H1 (cell line): ENCODE results near the gene UBXN1. TPM values are rescaled to one million over a fixed set of nuclear protein-coding genes. Genes with fewer than 3 reads are reported as not detected.

Experiments used
- CTCF ChIA-PET: fragments of 300-600 bp; sonication (Branson Sonifier 250); formaldehyde crosslinking; loops from one replicate; lab custom pipeline; 2021; ENCODE audit not compliant: partially characterized antibody; lab: Charles Lee
- POLR2A ChIA-PET: fragments of 300-600 bp; sonication (Branson Sonifier 250); formaldehyde crosslinking; loops from one replicate; lab custom pipeline; 2021; ENCODE audit warnings: inconsistent platforms; ENCODE audit not compliant: partially characterized antibody; lab: Charles Lee
- DNase-seq, 2 experiments: peaks; one replicate each; pipeline versions ENCODE4 v3.0.0 to v3.0.0-alpha.2; 2010 to 2022; ENCODE audit warnings: low spot score in 2 of 2, low read depth in 1 of 2, mixed read lengths in 1 of 2
- FAIRE-seq: peaks from 2 replicates; lab custom pipeline; 2011; peaks lifted over from hg19 to GRCh38; lab: Jason Lieb, UNC
- H2AFZ ChIP-seq: 2 replicates; pipeline ENCODE4 v1.8.1; 2012; ENCODE audit warnings: low read length, inconsistent platforms
- H2AK5ac ChIP-seq: 2 replicates; pipeline ENCODE4 v1.6.1; 2013; ENCODE audit warnings: low read depth, low read length
- H2BK120ac ChIP-seq: replicated peaks from 2 replicates; pipeline ENCODE3; 2013; ENCODE audit warnings: low read depth, low read length, inconsistent platforms
- H2BK12ac ChIP-seq: 2 replicates; pipeline ENCODE4 v1.6.1; 2013; ENCODE audit warnings: low read depth, low read length
- H2BK15ac ChIP-seq: 2 replicates; pipeline ENCODE4 v1.6.1; 2013; ENCODE audit warnings: low read length
- H2BK20ac ChIP-seq: 2 replicates; pipeline ENCODE4 v1.6.1; 2013; ENCODE audit warnings: low read length
- H2BK5ac ChIP-seq: 2 replicates; pipeline ENCODE4 v1.6.1; 2013; ENCODE audit warnings: low read depth, low read length
- H3K14ac ChIP-seq: 2 replicates; pipeline ENCODE4 v1.6.1; 2013; ENCODE audit warnings: inconsistent platforms; ENCODE audit not compliant: insufficient read length
- H3K18ac ChIP-seq: 2 replicates; pipeline ENCODE4 v1.6.1; 2013; ENCODE audit warnings: low read length; ENCODE audit errors: extremely low read depth
- H3K23ac ChIP-seq: 2 replicates; pipeline ENCODE4 v1.6.1; 2013; ENCODE audit warnings: inconsistent platforms; ENCODE audit not compliant: insufficient read length
- H3K23me2 ChIP-seq: 2 replicates; pipeline ENCODE4 v1.6.1; 2013; ENCODE audit warnings: low read depth, low read length
- H3K27ac ChIP-seq: 2 replicates; pipeline ENCODE4 v1.6.1; 2011; ENCODE audit warnings: low read depth, low read length, inconsistent platforms
- H3K27me3 ChIP-seq, 4 experiments: replicated peaks in 1 of 4; 1 replicate in 1 of 4; 2 replicates in 3 of 4; pipeline versions ENCODE4 v1.6.1 to v1.8.1; 2011 to 2013; ENCODE audit warnings: low read length in 3 of 4, mild to moderate bottlenecking in 3 of 4, inconsistent platforms in 2 of 4, mixed read lengths in 2 of 4, moderate library complexity in 1 of 4; ENCODE audit not compliant: control insufficient read depth in 3 of 4, insufficient read depth in 3 of 4; ENCODE audit errors: extremely low read depth in 1 of 4
- H3K36me3 ChIP-seq, 4 experiments: 2 replicates each; pipeline versions ENCODE4 v1.6.1 to v1.8.1; 2011 to 2013; ENCODE audit warnings: mild to moderate bottlenecking in 4 of 4, low read length in 3 of 4, moderate library complexity in 2 of 4, control low read depth in 1 of 4, inconsistent platforms in 1 of 4; ENCODE audit not compliant: insufficient read depth in 4 of 4, control insufficient read depth in 2 of 4
- H3K4ac ChIP-seq: replicated peaks from 2 replicates; pipeline ENCODE3; 2013; ENCODE audit warnings: low read length, low read depth, mixed read lengths, inconsistent platforms; ENCODE audit not compliant: insufficient read length
- H3K4me1 ChIP-seq, 4 experiments: replicated peaks in 1 of 4; 1 replicate in 1 of 4; 2 replicates in 3 of 4; pipeline versions ENCODE4 v1.6.1 to v1.8.1; 2011 to 2013; ENCODE audit warnings: low read length in 3 of 4, inconsistent platforms in 2 of 4, mixed read lengths in 1 of 4; ENCODE audit not compliant: insufficient read depth in 4 of 4, control insufficient read depth in 3 of 4
- H3K4me2 ChIP-seq, 2 experiments: 2 replicates each; pipeline versions ENCODE4 v1.6.1 to v1.8.1; 2011 to 2013; ENCODE audit warnings: low read depth in 2 of 2, low read length in 2 of 2, control low read depth in 1 of 2, inconsistent platforms in 1 of 2, mild to moderate bottlenecking in 1 of 2; ENCODE audit not compliant: insufficient read depth in 1 of 2
- H3K4me3 ChIP-seq, 4 experiments: fragments of 200-600, 300-600 bp in 1 of 4; sonication (generic), shearing (Covaris generic), sonication (Bioruptor Twin) in 1 of 4; 2 replicates each; pipeline versions ENCODE4 v1.5.1 to v1.8.1; 2011 to 2016; ENCODE audit warnings: low read length in 4 of 4, low read depth in 3 of 4, control low read depth in 2 of 4, inconsistent platforms in 2 of 4, mild to moderate bottlenecking in 2 of 4, mixed read lengths in 1 of 4, moderate library complexity in 1 of 4; ENCODE audit not compliant: insufficient read depth in 2 of 4; ENCODE audit errors: extremely low read depth in 1 of 4
- H3K56ac ChIP-seq: replicated peaks from 2 replicates; pipeline ENCODE3; 2013; ENCODE audit warnings: low read depth, mild to moderate bottlenecking, mixed read lengths, low read length, inconsistent platforms; ENCODE audit not compliant: insufficient read length
- H3K79me1 ChIP-seq: 2 replicates; pipeline ENCODE4 v1.6.1; 2013; ENCODE audit warnings: low read depth, low read length, control low read depth
- H3K79me2 ChIP-seq, 2 experiments: 2 replicates each; pipeline versions ENCODE4 v1.6.1 to v1.8.1; 2012 to 2013; ENCODE audit warnings: low read length in 2 of 2, mild to moderate bottlenecking in 2 of 2, inconsistent platforms in 1 of 2; ENCODE audit not compliant: insufficient read depth in 2 of 2, control insufficient read depth in 1 of 2
- H3K9ac ChIP-seq, 4 experiments: replicated peaks in 1 of 4; 1 replicate in 1 of 4; 2 replicates in 3 of 4; pipeline versions ENCODE4 v1.6.1 to v1.8.1; 2011 to 2013; ENCODE audit warnings: low read depth in 3 of 4, low read length in 3 of 4, control low read depth in 2 of 4, mild to moderate bottlenecking in 2 of 4, moderate library complexity in 2 of 4, inconsistent platforms in 1 of 4; ENCODE audit errors: extremely low read depth in 1 of 4
- H3K9me3 ChIP-seq, 2 experiments: 2 replicates each; pipeline versions ENCODE4 v1.6.1 to v1.8.1; 2012 to 2013; ENCODE audit warnings: mild to moderate bottlenecking in 2 of 2, moderate library complexity in 2 of 2, control low read depth in 1 of 2, inconsistent platforms in 1 of 2, low read depth in 1 of 2, low read length in 1 of 2, mixed read lengths in 1 of 2; ENCODE audit not compliant: insufficient read depth in 2 of 2
- H4K20me1 ChIP-seq, 2 experiments: replicated peaks in 1 of 2; 2 replicates each; pipeline versions ENCODE3 to v1.8.1; 2011 to 2013; ENCODE audit warnings: inconsistent platforms in 2 of 2, low read length in 2 of 2, mild to moderate bottlenecking in 1 of 2; ENCODE audit not compliant: insufficient read depth in 2 of 2, control insufficient read depth in 1 of 2
- H4K5ac ChIP-seq: 2 replicates; pipeline ENCODE4 v1.6.1; 2013; ENCODE audit warnings: low read length, low read depth, mixed read lengths, inconsistent platforms; ENCODE audit not compliant: insufficient read length
- H4K8ac ChIP-seq: 2 replicates; pipeline ENCODE4 v1.8.0; 2013; ENCODE audit warnings: mild to moderate bottlenecking, moderate library complexity, low read length, inconsistent platforms; ENCODE audit not compliant: insufficient read depth; ENCODE audit errors: extremely low read depth
- H4K91ac ChIP-seq: replicated peaks from 2 replicates; pipeline ENCODE3; 2013; ENCODE audit warnings: low read length, mixed read lengths, inconsistent platforms; ENCODE audit not compliant: insufficient read length
- CHD2 ChIP-seq: IDR thresholded peaks from 2 replicates; pipeline ENCODE4 v1.6.1; 2012; ENCODE audit warnings: low read length, improper control_type of control experiment
- CREB1 ChIP-seq: IDR thresholded peaks from 2 replicates; pipeline ENCODE4 v1.6.1; 2012; ENCODE audit warnings: inconsistent platforms
- E2F6 ChIP-seq: IDR thresholded peaks from 2 replicates; pipeline ENCODE4 v1.6.1; 2012; ENCODE audit warnings: inconsistent platforms
- KDM1A ChIP-seq: fragments of 200-600, 300-600 bp; sonication (generic); IDR thresholded peaks from 2 replicates; pipeline ENCODE4 v1.7.1; 2016; ENCODE audit warnings: mild to moderate bottlenecking, low read length, borderline replicate concordance
- NRF1 ChIP-seq: IDR thresholded peaks from 2 replicates; pipeline ENCODE4 v1.6.1; 2011; ENCODE audit warnings: mild to moderate bottlenecking, low read depth, low read length, improper control_type of control experiment
- POU5F1 ChIP-seq: IDR thresholded peaks from 2 replicates; pipeline ENCODE4 v1.6.1; 2011; ENCODE audit warnings: low read depth, mild to moderate bottlenecking, low read length, moderate library complexity
- SP1 ChIP-seq: IDR thresholded peaks from 2 replicates; pipeline ENCODE4 v1.6.1; 2011; ENCODE audit warnings: low read depth, low read length
- WGBS, 2 experiments: shearing (Covaris generic) in 1 of 2; methylation state at CpG; one replicate each; pipeline versions ENCODE4 v1.1.6 to v1.1.7; 2013 to 2015; ENCODE audit warnings: low lambda C conversion rate in 2 of 2, mixed read lengths in 2 of 2, inconsistent platforms in 1 of 2, low coverage in 1 of 2, missing lambda C conversion rate in 1 of 2; ENCODE audit not compliant: insufficient replicate concordance in 2 of 2, insufficient coverage in 1 of 2, insufficient read length in 1 of 2; ENCODE audit errors: extremely low coverage in 1 of 2, missing lambda C conversion rate in 1 of 2; 5-methylcytosine and 5-hydroxymethylcytosine counted together
- polyA plus RNA-seq, 7 experiments: library from polyadenylated mRNA; depleted of rRNA in 3 of 7; stranded (reverse) in 5 of 7; unstranded in 2 of 7; fragments of >200 nt in 5 of 7; fragments of 200-250 nt in 2 of 7; gene quantifications; 1 replicate in 5 of 7; 2 replicates in 1 of 7; 4 replicates in 1 of 7; pipeline versions ENCODE4 v1.2.1 to v1.2.3, GENCODE V29; 2011 to 2013; ENCODE audit warnings: missing spikeins in 2 of 7, mixed read lengths in 2 of 7
- total RNA-seq: library from RNA; stranded (reverse); fragmentation: NEBNext Ultra II Directional; extraction: Animal tissue kit (Norgen Biotek cat#: 25700); gene quantifications from 2 replicates; pipeline ENCODE4 v1.2.1, GENCODE V29; 2021

The UBXN1 gene
- total and polyA plus RNA-seq, 2 of the 8 experiments (the other 6 are each of a cell fraction or from before 2014, with no cell fraction given): 78.6 to 114 TPM

- 89% methylated on average over 2 of the region's 2 CpGs; no CpG with 5 or more reads in 1 of the 2 experiments for WGBS, 2 experiments
Measured at GRCh38 chr11:62713343-62713742, 34.5 kb upstream of the UBXN1 start.

More at GRCh38 chr11:62713343-62713742, 34.5 kb upstream of the UBXN1 start:
- no peak for TF ChIP-seq CHD2
- no peak for TF ChIP-seq E2F6
- no peak for TF ChIP-seq SP1
- no peak for TF ChIP-seq POU5F1
- no peak for TF ChIP-seq NRF1
- no peak for TF ChIP-seq KDM1A
- no peak for TF ChIP-seq CREB1
- peaks cover 8% of the 10 kb centered on the region for H3K23me2 ChIP-seq
- peaks cover 0 to 3% of the 10 kb centered on the region in 2 experiments for H4K20me1 ChIP-seq
- H2BK5ac ChIP-seq: no peak overlapping the region
- no peak overlapping the region for H4K91ac ChIP-seq
- peaks cover 26 to 76% (median 54%) of the 10 kb centered on the region in 4 experiments for H3K36me3 ChIP-seq
- H3K27ac ChIP-seq: peak overlapping the region; percentile 13; the same call in 1 of the 2 replicates
- H3K4me1 ChIP-seq: peaks cover 0 to 27% (median 11%) of the 10 kb centered on the region in 4 experiments; a peak in 6 of 7 replicates
- H3K79me2 ChIP-seq: peaks cover 0 to 11% of the 10 kb centered on the region in 2 experiments; a peak in 2 of 4 replicates
- H3K79me1 ChIP-seq: no peaks in the 10 kb centered on the region; the same call in 1 of the 2 replicates
- no peak overlapping the region for H3K4me2 ChIP-seq
- H2BK12ac ChIP-seq: no peak overlapping the region
- H3K9ac ChIP-seq: no peak overlapping the region
- no peak overlapping the region for H2AFZ ChIP-seq
- no peak overlapping the region for H3K23ac ChIP-seq
- no peaks in the 10 kb centered on the region; a peak in 1 of 7 replicates for H3K27me3 ChIP-seq
- FAIRE-seq (no peak), DNase-seq (no peak)
- no peak overlapping the region for H2BK120ac ChIP-seq
- H4K5ac ChIP-seq: no peak overlapping the region
- no peak overlapping the region for H2BK15ac ChIP-seq
- H3K4ac ChIP-seq: no peak overlapping the region
- no peak overlapping the region for H4K8ac ChIP-seq
- H3K18ac ChIP-seq: no peak overlapping the region; the same call in 1 of the 2 replicates
- ChIA-PET POLR2A (interaction anchor here (0.9 to 61.4 kb wide), 9 partner anchors 10 to 176 kb away, joined by 3 to 2041 read pairs (median 5); partner anchors contain the start of genes C11orf98, CSKMT, GANAB and HNRNPUL2), CTCF (interaction anchor here (0.8 to 4.0 kb wide), 5 partner anchors 10 to 73 kb away, joined by 3 to 26 read pairs (median 4); partner anchors contain the start of gene TAF6L)
- no peak overlapping the region for H3K4me3 ChIP-seq
- no peaks in the 10 kb centered on the region for H3K9me3 ChIP-seq
- H2BK20ac ChIP-seq: no peak overlapping the region
- no peak overlapping the region for H2AK5ac ChIP-seq
- H3K14ac ChIP-seq: no peak overlapping the region
- H3K56ac ChIP-seq: no peak overlapping the region
